ENCODE measurements around the gene BMERB1. TPM values are rescaled to one million over a fixed set of nuclear protein-coding genes. Genes with fewer than 3 reads are reported as not detected.
"Not testable (repeated sequence)": the region's sequence is repeated elsewhere in the genome, so short reads cannot be mapped to it uniquely, and the experiment has no call there.

BMERB1 gene
- total and polyA plus RNA-seq, 2 experiments from 2014 or later, result 7.3 to 10.3 TPM

DNA sequence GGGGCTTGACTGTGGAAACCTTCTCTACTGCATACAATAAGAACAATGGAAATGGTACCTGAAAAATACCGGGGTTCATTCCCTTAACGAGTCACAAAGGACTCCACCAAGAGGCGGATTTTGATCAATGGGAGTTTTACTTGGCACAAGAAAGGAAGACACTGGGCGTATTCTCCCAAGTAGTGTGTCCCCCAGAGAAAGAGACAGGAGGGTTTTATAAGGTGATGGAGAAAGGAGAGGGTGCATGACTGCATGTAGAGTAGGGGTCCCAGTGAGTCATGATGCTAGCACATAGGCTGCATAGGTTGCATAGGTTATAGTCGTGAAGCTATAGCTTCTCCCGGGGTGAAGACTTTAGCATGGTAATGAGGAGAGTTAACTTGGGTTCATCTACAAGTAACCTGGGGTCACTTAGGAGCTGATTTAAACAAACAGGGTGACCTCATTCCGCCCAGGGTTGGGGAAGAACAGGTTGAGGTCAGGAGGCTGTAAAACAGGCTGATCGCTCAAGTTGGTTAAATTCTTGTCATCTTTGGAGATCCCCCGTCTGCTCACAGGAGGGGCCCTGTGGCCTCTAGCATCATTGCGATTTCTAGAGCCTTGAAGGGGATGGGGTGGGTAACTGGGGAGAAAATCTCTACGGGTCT, 37.3 kb upstream of the BMERB1 start:
- Histone ChIP-seq H3K9me3 (ENCODE audit: low read depth) (no peaks in the 10 kb centered on the region), H4K20me1 (ENCODE audit: insufficient read depth, poor library complexity, severe bottlenecking) (no peaks in the 10 kb centered on the region), H3K36me3 (replicated peaks; ENCODE audit: insufficient read depth, low read depth) (no peaks in the 10 kb centered on the region), H3K79me2 (no peaks in the 10 kb centered on the region), H3K4me3 (no peak overlapping the region), H3K27ac (no peak overlapping the region), H3K9me2 (replicated peaks; ENCODE audit: insufficient read depth) (no peaks in the 10 kb centered on the region), H2AFZ (no peak overlapping the region), H3K27me3 (peaks cover 3% of the 10 kb centered on the region), H3K4me2 (no peak overlapping the region), H3K4me1 (ENCODE audit: insufficient read depth) (no peaks in the 10 kb centered on the region)
- DNase-seq (ENCODE audit: low spot score), result no peak
- TF ChIP-seq EZH2phosphoT487 (IDR thresholded peaks at IDR 0.05; ENCODE audit: low read depth, severe bottlenecking, unreplicated experiment) (no peak), EZH2 (IDR thresholded peaks at IDR 0.05; ENCODE audit: borderline replicate concordance) (no peak)
- TF ChIP-seq, protein P1, sequence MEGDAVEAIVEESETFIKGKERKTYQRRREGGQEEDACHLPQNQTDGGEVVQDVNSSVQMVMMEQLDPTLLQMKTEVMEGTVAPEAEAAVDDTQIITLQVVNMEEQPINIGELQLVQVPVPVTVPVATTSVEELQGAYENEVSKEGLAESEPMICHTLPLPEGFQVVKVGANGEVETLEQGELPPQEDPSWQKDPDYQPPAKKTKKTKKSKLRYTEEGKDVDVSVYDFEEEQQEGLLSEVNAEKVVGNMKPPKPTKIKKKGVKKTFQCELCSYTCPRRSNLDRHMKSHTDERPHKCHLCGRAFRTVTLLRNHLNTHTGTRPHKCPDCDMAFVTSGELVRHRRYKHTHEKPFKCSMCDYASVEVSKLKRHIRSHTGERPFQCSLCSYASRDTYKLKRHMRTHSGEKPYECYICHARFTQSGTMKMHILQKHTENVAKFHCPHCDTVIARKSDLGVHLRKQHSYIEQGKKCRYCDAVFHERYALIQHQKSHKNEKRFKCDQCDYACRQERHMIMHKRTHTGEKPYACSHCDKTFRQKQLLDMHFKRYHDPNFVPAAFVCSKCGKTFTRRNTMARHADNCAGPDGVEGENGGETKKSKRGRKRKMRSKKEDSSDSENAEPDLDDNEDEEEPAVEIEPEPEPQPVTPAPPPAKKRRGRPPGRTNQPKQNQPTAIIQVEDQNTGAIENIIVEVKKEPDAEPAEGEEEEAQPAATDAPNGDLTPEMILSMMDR (IDR thresholded peaks at IDR 0.05; ENCODE audit: poor library complexity), result no peak
- 71% methylated on average over 11 of the region's 11 CpGs for WGBS (ENCODE audit: low lambda C conversion rate, missing lambda C conversion rate)

DNA sequence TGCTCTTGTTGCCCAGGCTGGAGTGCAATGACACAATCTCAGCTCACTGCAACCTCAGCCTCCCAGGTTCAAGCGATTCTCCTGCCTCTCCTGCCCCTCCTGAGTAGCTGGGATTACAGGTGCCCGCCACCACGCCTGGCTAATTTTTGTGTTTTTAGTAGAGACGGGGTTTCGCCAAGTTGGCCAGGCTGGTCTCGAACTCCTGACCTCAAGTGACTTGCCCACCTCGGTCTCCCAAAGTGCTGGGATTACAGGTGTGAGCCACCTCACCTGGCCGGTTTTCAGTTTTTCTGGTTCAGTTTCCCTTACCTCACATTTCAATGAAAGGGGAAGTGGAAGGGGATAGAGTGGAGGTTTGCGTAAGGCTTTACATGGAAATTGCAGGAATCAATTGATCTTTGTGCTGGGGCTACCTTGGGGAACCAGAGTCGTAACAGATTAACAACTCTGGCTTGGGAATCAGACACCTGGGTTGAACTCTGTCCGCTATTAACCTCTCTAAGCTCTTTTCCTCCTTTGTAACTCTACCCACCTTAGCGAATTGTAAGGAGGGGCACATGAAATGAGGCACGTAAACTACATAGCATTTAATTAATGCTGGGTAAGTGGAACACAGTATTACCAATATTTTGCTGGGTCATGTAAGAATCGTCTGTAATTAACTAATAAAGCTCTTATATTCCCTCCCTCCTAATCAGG, 35.6 kb upstream of the BMERB1 start:
- no peak overlapping the region for H3K4me3 ChIP-seq
- TF ChIP-seq, protein P1 (IDR thresholded peaks at IDR 0.05; ENCODE audit: poor library complexity), result no peak
- TF ChIP-seq EZH2 (IDR thresholded peaks at IDR 0.05; ENCODE audit: borderline replicate concordance), result no peak
- TF ChIP-seq EZH2phosphoT487 (IDR thresholded peaks at IDR 0.05; ENCODE audit: low read depth, severe bottlenecking, unreplicated experiment), result no peak
- no peaks in the 10 kb centered on the region for H4K20me1 ChIP-seq (ENCODE audit: insufficient read depth, poor library complexity, severe bottlenecking)
- no peak overlapping the region for H3K4me2 ChIP-seq
- no peaks in the 10 kb centered on the region for H3K4me1 ChIP-seq (ENCODE audit: insufficient read depth)
- no peaks in the 10 kb centered on the region for H3K79me2 ChIP-seq
- peaks cover 3% of the 10 kb centered on the region for H3K27me3 ChIP-seq
- H3K9me3 ChIP-seq (ENCODE audit: low read depth), result no peaks in the 10 kb centered on the region
- H2AFZ ChIP-seq, result no peak overlapping the region
- no peak overlapping the region for H3K27ac ChIP-seq
- WGBS (ENCODE audit: low lambda C conversion rate, missing lambda C conversion rate), result 72% methylated on average over 14 of the region's 14 CpGs
- H3K36me3 ChIP-seq (replicated peaks; ENCODE audit: insufficient read depth, low read depth), result no peaks in the 10 kb centered on the region
- DNase-seq (ENCODE audit: low spot score), result peak; percentile 47
- H3K9me2 ChIP-seq (replicated peaks; ENCODE audit: insufficient read depth), result no peaks in the 10 kb centered on the region

DNA sequence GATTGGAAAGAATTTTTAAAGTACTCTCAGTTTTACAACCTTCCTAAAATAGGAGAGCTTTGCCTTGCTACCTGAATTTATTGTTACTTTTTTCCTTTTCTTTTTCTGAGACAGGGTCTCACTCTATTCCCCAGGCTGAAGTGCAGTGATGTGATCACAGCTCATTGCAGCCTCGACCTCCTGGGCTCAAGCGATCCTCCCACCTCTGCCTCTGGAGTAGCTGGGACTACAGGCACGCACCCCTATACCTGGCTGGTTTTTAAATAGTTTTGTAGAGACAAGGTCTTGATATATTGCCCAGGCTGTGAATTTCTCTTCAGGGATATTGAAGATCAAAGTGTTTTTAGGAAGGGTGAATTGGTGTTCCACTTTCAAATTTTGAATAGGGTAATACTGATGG, 35.1 kb upstream of the BMERB1 start:
- no peak overlapping the region for H3K27ac ChIP-seq
- no peak overlapping the region for H3K4me3 ChIP-seq
- no peak for DNase-seq (ENCODE audit: low spot score)
- H3K4me1 ChIP-seq (ENCODE audit: insufficient read depth), result no peaks in the 10 kb centered on the region
- peaks cover 3% of the 10 kb centered on the region for H3K27me3 ChIP-seq
- H3K79me2 ChIP-seq, result no peaks in the 10 kb centered on the region
- H3K9me2 ChIP-seq (replicated peaks; ENCODE audit: insufficient read depth), result no peaks in the 10 kb centered on the region
- no peaks in the 10 kb centered on the region for H3K36me3 ChIP-seq (replicated peaks; ENCODE audit: insufficient read depth, low read depth)
- no peaks in the 10 kb centered on the region for H4K20me1 ChIP-seq (ENCODE audit: insufficient read depth, poor library complexity, severe bottlenecking)
- no peak overlapping the region for H2AFZ ChIP-seq
- no peak overlapping the region for H3K4me2 ChIP-seq
- H3K9me3 ChIP-seq (ENCODE audit: low read depth), result no peaks in the 10 kb centered on the region
- TF ChIP-seq EZH2phosphoT487 (IDR thresholded peaks at IDR 0.05; ENCODE audit: low read depth, severe bottlenecking, unreplicated experiment) (no peak), EZH2 (IDR thresholded peaks at IDR 0.05; ENCODE audit: borderline replicate concordance) (no peak)
- TF ChIP-seq, protein P1 (IDR thresholded peaks at IDR 0.05; ENCODE audit: poor library complexity), result no peak
- 88% methylated on average over 3 of the region's 3 CpGs for WGBS (ENCODE audit: low lambda C conversion rate, missing lambda C conversion rate)

DNA sequence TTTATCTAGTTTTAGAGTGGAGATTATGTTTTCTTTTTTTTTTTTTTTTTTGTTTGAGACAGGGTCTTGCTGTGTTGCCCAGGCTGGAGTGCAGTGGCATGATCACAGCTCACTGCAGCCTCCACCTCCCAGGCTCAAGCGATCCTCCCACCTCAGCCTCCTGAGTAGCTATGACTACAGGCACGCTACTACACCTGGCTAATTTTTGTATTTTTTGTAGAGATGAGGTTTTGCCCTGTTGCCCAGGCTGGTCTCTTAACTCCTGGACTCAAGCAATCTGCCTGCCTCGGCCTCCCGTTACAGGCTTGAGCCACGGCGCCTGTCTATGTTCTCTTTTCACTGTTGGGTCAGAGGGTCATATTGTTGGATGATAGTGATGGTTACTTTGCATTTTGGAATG, 34.1 kb upstream of the BMERB1 start:
- 95% methylated on average over 6 of the region's 6 CpGs for WGBS (ENCODE audit: low lambda C conversion rate, missing lambda C conversion rate)
- H3K36me3 ChIP-seq (replicated peaks; ENCODE audit: insufficient read depth, low read depth); H3K27ac ChIP-seq: not testable (repeated sequence)

More for the DNA sequence above, 34.1 kb upstream of the BMERB1 start:
- H3K4me2 ChIP-seq; H3K4me1 ChIP-seq (ENCODE audit: insufficient read depth); H3K4me3 ChIP-seq; H3K79me2 ChIP-seq; H3K27me3 ChIP-seq; H3K9me3 ChIP-seq (ENCODE audit: low read depth); H2AFZ ChIP-seq; H3K9me2 ChIP-seq (replicated peaks; ENCODE audit: insufficient read depth); H4K20me1 ChIP-seq (ENCODE audit: insufficient read depth, poor library complexity, severe bottlenecking); DNase-seq (ENCODE audit: low spot score): not testable (repeated sequence)
